Measurements from ENCODE around the gene COL23A1. TPM values are rescaled to one million over a fixed set of nuclear protein-coding genes. Genes with fewer than 3 reads are reported as not detected.

COL23A1 gene
- total RNA-seq, 1 donor from 2014 or later, result 4.3 TPM

DNA sequence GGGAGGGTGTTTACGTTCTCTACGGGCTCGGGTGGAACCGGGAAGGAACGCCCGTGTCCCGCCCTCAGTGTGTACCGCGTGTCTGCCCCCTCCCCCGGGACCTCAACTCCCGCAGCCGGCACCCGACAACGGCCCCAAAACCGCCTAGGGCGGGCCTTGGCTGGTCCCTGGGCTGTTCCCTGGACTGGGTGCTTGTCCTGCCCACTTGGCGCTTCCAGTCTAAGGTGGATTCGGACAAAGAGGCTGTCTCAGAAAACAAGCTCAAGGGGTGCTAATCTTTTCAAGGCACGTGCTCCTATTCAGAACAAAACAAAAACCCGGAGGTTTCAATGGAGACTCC, 37.0 kb upstream of the COL23A1 start:
- Histone ChIP-seq H3K4me1 (peaks cover 0 to 16% of the 10 kb centered on the region in 2 donors), H3K36me3 (peaks cover 3 to 10% of the 10 kb centered on the region in 2 donors), H3K27me3 (no peaks in the 10 kb centered on the region), H3K4me3 (peak overlapping the region; percentile 88 to 91), H3K9me3 (no peaks in the 10 kb centered on the region), H3K27ac (peak overlapping the region; percentile 96 to 97)
- TF ChIP-seq, protein P1, sequence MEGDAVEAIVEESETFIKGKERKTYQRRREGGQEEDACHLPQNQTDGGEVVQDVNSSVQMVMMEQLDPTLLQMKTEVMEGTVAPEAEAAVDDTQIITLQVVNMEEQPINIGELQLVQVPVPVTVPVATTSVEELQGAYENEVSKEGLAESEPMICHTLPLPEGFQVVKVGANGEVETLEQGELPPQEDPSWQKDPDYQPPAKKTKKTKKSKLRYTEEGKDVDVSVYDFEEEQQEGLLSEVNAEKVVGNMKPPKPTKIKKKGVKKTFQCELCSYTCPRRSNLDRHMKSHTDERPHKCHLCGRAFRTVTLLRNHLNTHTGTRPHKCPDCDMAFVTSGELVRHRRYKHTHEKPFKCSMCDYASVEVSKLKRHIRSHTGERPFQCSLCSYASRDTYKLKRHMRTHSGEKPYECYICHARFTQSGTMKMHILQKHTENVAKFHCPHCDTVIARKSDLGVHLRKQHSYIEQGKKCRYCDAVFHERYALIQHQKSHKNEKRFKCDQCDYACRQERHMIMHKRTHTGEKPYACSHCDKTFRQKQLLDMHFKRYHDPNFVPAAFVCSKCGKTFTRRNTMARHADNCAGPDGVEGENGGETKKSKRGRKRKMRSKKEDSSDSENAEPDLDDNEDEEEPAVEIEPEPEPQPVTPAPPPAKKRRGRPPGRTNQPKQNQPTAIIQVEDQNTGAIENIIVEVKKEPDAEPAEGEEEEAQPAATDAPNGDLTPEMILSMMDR (IDR thresholded peaks at IDR 0.05), result no peak
- intact Hi-C loops (cut with DNase I), result loop anchor here (2.0 to 10.0 kb wide), 9 partner anchors 36 to 1444 kb away; partner anchors contain the start of genes CANX, COL23A1, NHP2 and RNF130
- no peak for DNase-seq (ENCODE audit: low spot score in 2 of 2)

DNA sequence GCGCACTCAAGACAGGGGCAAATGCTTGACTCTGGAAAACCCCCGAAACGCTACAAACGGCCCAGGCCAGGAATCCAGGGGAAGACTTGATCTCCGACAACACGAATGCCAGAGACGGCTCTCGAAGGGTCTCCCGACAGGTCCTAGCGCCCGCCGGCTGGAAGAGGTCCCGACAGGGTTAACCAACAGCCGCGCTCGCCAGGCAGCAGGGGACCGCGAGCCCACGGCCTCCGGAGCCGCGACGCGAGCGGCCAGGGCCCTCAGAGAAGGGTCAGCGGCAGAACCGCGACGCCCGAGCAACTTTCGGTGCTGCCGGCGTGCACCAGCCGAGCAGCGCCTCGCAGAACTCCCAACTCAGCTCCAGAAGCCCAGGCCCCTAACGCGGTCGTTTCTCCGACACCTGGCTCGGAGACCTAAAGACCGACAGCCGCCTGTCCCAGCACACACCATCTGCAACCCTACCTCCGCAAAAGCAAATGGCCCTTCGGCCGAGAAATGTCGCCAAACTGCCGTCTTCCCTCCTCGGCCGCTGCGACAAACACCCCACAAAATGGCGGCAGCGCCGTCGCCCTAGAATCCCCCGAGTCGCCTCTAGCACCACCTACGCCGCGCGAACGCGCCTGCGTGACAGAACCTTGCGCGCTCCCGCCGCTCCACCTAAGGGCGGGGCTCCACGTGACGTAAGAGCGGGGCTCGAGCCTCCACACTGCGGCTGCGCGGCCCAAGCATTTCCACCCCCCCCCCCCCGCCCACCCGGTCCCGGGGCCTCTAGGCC, 36.5 kb upstream of the COL23A1 start, which contains the start of gene CLK4:
Gene CLK4 (minus strand): TSS at position 567 of the 775 bp plus-strand sequence. CDS start 3,634 bp downstream, outside the sequence.
- H3K27me3 ChIP-seq, result no peaks in the 10 kb centered on the region
- peak within 1 kb of the TSS; percentile 96 to 97 for H3K27ac ChIP-seq
- H3K4me1 ChIP-seq, result peaks cover 0 to 16% of the 10 kb centered on the region in 2 donors
- peak within 1 kb of the TSS; percentile 88 to 91 for H3K4me3 ChIP-seq
- peak; percentile 77 to 98 for DNase-seq (ENCODE audit: low spot score in 2 of 2)
- TF ChIP-seq, protein P1 (IDR thresholded peaks at IDR 0.05), result no peak
- intact Hi-C loops (cut with DNase I), result loop anchor here (1.0 to 10.0 kb wide), 10 partner anchors 36 to 1444 kb away; partner anchors contain the start of genes CANX, COL23A1, NHP2 and RNF130
- no peaks in the 10 kb centered on the region for H3K9me3 ChIP-seq
- peaks cover 9 to 14% of the 10 kb centered on the region in 2 donors for H3K36me3 ChIP-seq

DNA sequence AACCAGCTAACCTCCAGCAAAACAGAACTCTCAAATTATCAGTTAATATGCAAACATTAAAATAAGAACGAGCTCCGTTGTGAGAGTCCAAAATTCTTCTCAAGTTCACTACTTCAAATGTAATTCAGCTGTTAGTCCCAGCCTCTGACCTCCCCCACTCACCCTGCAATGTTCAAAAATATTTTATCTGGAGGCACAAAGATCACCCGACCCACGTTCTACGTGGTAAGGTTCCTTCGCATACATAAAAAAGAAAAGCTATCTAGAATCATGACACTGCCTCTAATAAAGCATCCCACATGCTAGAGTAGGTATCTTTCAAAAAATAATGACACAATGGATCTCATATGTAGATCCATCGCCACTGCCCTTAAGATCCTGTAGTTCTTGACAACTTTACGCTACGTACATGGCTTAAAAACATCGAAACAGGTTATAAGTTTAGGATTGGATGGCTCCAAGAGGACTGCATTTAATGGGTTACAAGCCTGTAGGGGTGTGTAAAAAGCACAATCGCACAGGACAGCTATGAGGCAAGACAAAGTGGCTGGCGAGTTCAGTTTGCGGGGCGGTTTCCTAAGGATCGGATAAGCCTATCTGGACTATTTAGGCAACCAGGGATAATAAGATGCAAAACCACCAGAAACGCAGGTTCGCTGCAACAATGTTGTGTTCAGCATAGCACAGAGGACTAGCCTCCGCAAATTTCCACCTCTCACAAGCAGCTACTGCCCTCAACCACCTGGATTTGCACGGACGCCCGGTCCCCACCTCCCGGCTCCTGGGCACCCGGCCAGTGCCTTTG, 35.7 kb upstream of the COL23A1 start:
- intact Hi-C loops (cut with DNase I), result loop anchor here (1.0 to 10.0 kb wide), 10 partner anchors 35 to 1445 kb away; partner anchors contain the start of genes CANX, COL23A1, NHP2 and RNF130
- no peaks in the 10 kb centered on the region for H3K27me3 ChIP-seq
- peaks cover 17 to 20% of the 10 kb centered on the region in 2 donors for H3K36me3 ChIP-seq
- H3K27ac ChIP-seq, result peak overlapping the region; percentile 96 to 97
- TF ChIP-seq, protein P1 (IDR thresholded peaks at IDR 0.05), result no peak
- no peaks in the 10 kb centered on the region for H3K9me3 ChIP-seq
- H3K4me1 ChIP-seq, result peaks cover 0 to 16% of the 10 kb centered on the region in 2 donors
- peak overlapping the region; percentile 88 to 91 for H3K4me3 ChIP-seq
- DNase-seq (ENCODE audit: low spot score in 2 of 2), result no peak

DNA sequence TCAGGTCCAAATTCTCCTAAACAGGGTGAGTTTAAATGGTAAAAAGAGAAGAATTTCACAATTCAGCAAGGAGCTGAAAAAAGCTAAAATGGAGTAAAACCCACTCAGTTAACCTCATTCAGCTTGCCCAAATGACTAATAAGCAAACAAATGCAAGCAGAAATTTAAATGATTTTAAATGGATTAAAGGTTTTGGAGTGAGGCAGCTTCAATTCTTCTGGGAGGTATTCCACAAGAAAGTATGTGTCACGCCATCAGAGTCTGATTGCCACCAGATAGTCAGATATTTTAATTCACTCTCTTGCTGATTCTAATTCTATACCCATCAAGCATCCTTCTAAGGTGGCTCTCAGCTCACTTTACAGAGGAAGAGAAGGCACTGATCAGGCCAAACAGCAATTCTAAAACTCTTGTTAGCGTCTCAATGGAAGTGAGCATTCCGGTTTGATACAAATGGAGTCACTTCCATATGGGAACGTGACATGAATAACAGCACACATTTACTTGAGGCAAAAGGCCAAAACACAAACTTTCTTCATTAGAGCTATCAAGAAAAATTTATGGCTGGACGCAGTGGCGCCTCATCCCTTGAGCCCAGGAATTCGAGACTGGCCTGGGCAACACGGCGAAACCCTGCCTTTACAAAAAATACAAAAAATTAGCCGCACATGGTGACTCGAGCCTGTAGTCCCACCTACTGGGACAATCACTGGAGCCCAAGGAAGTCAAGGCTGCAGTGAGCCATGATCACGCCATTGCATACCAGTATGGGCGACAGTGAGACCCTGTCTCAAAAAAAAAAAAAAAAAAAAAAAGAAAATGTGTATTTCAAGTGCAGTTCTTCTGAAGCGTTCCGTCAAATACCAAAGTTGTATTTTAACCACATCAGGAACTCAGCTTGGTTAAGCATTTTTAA, 34.7 kb upstream of the COL23A1 start:
- Histone ChIP-seq H3K36me3 (peaks cover 25 to 29% of the 10 kb centered on the region in 2 donors), H3K27ac (peak overlapping the region in 1 of 2 donors; percentile 97), H3K4me1 (peaks cover 0 to 21% of the 10 kb centered on the region in 2 donors), H3K9me3 (no peaks in the 10 kb centered on the region), H3K4me3 (peak overlapping the region; percentile 88 to 91), H3K27me3 (no peaks in the 10 kb centered on the region)
- intact Hi-C loops (cut with DNase I), result loop anchor here (5.0 to 10.0 kb wide), 5 partner anchors 237 to 927 kb away; partner anchors contain the start of genes NHP2, RUFY1 and ZNF354C
- DNase-seq (ENCODE audit: low spot score in 2 of 2), result no peak
- TF ChIP-seq, protein P1 (IDR thresholded peaks at IDR 0.05), result no peak

Measured in ascending aorta (tissue), 2 donors.